HG03558 (cell line): Measurements from ENCODE around the gene PSD4.

Experiments used
- ATAC-seq: cut with Tn5 transposase; IDR thresholded peaks from one replicate; pipeline ENCODE4 v1.9.1; 2021; ENCODE audit warnings: moderate number of reproducible peaks; ENCODE audit not compliant: unreplicated experiment; ENCODE audit errors: extremely low read depth

PSD4 gene

DNA sequence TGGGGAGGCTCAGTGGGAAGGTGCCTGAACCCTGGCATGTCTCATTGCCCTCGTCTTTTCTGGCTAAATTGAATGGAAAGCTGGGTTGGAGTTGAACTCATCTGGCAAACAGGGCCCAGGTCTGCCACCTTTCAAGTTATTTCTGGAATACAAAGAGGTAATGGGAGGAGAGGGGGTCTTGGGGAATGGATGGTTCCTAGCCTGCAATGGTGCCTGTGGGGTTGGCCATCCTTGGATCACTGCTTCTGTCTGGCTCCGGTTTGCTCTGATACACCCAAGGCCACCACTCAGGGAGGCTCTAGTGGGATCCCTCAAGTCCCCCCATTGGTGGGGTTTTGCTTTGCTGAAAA is 45.3 kb downstream of the PSD4 start:
- no peak for ATAC-seq

DNA sequence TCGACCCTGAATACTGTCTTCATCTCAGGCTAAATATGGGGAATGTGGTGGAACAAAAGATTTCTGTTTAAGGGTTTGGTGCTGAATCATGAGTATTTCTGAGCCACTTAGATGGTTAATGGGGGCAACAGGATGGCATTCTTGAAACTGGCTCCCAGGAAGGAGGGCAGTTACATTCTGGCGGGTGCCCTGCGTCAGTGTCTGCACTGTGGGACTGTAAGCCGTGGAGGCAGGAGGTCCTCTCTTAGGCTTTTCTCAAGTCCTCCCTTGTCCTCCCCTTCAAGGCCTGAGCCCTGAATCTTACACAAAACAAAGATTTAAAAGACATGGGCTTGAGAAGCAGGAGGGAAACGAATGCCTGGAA is 45.7 kb downstream of the PSD4 start:
- no peak for ATAC-seq

DNA sequence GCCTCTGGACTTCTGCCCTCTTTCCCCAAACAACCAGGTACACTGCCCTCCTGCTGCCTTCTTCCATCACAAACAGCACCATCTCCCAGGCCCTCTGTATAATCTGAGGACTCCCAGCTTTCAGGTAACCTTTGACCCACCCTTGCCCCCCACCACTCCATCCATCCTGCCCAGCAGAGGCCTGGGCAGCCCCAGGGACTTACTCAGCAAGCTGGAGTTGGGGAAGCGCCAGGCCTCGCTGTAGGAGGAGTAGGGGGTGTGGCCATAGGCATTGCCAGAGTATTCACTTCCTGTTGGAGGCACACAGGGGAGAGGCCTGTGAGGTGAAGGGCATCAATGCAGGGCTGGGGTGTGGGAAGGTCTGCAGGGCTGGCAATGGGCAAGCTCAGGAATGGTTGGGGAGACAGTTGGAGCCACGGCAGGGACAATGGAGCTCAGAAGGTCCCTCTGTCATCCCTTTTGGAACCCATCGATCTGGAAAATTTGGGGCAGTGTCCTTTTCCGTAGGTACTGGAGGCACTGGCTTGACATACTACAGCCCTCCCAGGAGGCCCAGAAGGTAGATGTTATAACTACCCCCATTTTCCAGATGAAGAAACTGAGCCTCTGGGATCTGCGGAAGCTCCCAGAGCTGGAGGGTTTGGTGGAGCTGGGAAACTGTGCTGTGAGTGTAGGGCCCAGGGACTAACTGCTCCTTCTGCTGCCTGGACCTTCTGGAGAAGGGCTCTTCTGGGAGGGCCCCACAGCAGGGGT is 46.3 kb downstream of the PSD4 start:
- ATAC-seq = no peak

DNA sequence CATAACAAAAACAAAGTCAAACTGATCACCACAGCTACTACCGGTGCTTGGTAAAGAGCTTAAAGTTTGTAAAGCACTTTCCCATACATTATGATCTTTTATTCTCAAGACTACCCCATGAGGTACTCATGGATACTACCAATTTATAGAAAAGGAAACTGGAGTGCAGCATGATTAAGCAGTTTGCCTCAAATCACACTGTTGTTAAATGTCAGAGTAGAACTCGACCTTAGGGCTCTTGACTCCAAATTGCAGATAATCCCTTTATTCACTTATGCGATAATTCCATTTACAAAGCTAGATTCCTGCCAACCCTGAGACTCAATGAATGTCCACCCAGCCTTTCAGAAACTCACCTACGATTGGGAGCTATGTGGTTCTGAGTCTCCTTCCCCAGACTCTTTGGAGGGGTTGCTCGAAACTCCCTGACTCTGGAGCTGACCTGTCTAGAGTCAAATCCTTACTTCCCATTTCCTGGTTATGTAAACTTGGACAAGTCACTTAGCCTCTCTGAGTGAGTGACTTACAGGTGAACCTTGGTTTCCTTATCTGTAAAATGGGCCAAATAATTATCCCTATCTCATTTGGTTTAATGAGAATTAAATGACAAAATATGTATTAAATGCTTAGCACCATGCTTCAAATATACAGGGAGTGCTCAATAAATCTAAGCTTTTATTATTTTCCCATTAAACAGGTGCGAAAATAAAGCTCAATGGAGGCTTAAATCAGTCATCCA is 47.4 kb downstream of the PSD4 start:
- no peak for ATAC-seq

DNA sequence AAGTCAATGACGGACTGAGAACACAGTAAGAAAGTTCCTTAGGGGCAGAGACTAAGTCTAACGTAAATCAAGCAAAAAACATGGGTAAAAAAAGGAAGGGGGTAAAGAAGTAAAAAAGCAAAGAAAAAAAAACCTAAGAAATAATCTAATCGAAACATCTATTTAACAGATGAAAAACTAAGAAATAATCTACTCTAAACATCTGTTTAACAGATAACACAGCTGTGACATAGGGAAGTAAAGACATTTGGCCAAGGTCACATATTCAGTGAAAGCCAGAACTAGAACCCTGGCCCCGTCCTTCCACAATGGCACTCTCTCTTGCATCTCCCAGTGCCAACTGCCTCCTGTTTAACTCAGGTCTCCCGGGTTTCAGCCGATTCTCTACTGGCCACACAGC is 48.1 kb downstream of the PSD4 start:
- ATAC-seq = no peak

DNA sequence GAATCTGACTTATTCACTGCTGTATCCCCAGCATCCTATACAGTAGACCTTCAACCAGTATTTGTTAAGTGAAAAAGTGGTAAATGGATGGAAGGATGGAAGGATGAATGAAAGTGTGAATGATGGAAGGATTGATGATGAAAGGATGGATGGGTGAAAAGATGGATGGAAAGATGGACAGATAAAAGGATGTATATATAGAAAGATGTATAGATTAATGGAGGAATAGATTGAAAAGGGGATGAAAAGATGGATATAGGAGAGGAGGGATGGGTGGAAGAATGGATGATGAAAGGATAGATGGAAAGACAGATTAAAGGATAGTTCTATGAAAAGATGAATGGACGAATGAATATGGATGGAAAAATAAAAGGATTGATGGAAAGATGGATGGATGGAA is 50.0 kb downstream of the PSD4 start:
- no peak for ATAC-seq

DNA sequence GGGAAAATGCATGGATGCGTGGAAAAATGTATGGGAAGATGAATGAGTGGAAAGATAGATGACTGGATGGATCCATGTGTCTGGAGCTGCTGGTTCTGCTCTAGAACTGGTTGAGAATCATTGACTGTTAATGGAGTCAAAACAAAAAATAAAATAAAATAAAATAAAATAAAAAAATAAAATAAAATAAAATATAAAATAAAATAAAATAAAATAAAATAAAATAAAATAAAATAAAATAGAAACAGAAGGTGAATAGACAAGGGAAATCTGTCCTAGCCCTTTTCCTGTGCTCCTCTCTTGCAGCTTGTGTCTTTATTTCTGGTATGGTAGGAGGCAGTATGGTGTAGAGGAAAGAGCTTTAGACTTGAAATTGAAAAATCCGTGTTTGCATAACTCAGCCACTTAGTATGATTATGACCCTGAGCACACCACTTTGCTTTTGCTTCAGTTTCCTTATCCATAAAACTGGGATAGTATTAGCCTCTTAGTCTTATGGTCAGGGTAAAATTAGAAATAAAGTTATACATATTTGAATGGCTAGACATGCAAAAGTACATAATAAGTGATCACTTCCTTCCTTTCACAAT is 51.0 kb downstream of the PSD4 start:
- no peak for ATAC-seq

DNA sequence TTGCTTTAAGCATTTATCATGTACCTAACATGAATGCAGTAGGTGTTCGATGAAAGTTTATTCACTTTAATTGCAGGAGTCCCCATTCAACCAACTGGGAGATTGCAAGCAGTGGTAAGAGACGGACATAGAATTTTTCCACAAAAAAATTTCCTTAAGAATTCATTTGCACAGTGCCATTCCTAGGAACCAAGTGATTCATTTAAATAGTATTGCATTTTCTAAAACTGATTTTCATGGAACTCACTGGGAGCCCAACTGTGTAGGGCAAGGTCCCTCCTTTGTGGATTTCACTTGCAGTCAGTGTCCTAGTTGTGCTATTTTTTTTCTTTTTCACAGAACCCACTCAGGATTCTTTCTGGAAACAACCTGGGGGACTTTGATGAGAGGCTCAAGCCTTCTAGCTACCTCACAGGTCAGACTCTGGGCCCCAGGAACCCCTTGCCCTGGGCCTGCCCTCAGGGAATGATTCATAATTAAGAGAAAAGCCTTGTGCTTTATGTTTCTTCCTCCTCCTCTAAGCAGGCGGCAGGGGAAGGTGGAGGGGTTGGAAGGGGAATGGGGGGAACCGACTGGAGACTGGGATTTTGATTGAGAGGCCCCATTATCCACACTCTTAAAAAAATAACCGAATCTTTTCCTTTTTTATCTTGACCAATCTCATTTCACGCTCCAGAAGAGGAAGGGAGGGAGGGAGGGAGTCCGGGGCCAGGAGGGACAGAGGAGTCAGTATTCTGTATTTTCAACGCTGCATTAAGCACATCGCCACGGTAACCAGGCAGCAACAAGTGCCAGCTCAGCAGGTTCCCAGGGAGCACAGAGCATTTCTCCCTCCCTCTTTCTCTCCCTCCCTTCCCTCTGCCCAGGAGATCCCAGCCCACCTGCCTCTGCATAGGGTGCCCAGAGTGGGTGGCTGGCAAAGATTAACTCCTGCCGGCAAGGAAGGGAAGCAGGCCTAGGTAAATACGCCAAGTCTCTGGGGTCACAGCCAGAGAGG is 51.8 kb downstream of the PSD4 start:
- no peak for ATAC-seq

DNA sequence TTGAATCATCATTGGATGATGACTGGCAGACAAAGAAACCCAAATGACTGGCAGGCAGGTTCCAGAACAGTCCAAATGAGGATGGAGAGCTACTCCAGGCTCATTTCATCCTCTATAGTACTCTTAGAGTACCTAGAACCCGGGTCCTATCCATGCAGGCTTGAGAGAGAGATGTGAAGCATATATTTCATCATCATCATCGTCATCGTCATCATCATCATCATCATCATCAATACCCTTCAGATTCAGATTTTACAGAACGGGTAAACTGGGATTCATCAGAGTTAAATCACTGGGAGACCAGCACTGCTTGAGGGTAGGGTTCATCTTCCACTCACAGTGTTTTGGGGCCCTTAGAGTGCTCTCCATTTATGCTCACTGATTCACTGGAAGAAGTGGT is 52.7 kb downstream of the PSD4 start:
- no peak for ATAC-seq

DNA sequence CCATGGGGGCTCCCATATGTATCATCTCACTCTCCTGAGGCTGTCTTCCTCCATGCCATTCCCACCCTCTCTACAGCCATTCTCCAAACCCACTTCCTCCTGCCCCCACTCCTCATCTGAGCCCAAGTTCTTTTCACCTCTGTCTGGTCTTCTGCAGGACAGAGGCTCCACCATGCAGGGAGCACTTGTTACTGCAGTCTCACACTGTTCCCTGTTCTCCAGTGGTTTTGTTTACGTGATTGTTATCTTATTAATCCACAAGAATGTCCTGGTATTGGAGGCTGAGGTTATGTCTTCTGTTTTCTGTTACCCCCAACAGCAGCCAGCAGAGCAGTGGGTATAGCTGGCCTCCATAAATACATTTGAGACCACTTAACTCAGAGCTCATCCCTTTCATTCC is 53.5 kb downstream of the PSD4 start:
- no peak for ATAC-seq

DNA sequence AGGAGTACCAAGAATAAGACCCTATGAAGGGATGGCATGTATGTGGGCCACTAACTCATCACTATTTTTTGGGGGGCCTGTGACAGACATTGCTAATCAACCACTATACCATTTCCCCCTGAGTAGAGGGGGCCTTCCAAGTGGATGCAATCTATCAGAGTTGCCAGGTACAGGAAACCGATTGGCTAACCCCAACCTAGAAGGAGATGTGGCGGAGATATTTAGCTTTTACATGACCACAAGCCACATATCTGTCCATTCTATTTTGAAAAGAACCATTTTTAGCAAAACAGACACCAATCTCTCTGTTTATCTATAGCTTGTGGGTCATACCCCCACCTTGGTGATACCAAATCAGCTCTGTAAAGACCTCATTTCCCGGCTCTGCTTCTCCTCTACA is 53.9 kb downstream of the PSD4 start:
- ATAC-seq = no peak

DNA sequence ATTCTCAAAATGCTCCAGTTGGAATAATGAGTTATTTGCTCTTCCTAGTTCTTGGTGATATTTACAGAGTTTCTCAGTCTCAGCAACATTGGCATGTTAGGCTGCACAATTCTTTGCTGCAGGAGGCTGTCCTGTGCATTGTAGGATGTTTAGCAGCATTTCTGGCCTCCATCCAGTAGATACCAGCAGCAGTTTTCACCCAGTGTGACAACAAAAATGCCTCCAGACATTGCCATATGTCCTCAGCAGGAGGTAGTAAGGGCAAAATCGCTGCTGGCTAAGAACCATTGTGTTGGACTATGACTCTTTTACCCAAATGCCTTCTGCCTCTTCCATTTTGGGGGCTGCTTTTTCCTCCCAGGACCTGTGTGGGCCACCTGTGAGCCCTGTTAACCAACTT is 54.6 kb downstream of the PSD4 start:
- ATAC-seq = no peak

DNA sequence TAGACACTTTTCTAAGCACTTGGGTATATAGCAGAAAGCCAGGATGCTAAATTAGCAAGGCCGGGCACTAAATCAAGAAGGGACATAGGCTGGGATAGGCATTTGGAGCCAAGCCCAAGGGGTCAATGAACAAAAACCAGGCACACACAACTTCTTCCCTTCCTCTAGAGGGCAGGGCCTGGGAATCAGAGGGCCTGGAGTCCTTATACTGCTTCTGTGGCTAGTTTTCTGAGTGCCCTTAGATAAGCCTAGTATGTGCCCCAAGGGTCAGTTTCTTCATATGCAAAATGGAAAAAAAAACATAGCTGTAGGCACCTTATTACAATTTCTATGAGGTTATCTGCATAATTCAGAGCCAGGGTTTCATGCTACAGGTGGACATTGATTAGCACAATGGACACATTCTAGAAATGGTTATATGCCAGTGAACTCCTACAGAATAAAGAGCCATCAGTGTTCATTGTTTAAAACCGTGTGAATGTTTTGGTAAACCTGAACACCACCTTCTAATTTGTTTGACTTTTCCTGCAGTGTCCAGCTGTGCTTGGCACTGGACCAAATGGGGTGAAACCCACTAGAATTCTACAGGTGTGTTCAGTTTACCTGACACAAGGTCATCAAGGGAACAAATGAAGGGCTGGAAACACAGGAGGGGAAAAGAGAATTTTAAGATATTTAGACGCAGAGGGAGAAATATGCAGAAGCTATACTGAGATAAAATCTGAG is 55.4 kb downstream of the PSD4 start:
- no peak for ATAC-seq

DNA sequence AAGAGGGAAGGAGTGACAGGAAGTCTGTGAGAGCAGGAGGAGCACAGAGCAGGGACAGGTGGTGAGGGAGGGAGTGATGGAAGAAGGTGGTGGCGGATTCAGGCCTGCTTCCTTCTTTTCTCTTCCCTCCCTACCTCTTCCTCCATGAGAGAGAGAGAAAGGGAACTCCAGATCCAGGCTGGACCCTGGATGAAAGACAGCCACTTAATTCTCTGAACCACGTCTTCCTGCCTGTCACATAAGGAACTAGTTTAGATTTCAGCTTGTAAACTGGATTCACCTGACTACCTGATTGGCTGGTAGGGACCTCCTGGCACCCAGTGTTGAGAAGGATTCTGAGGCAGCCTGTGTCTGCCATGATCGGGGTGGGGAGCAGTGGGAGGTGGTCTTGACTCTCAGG is 56.0 kb downstream of the PSD4 start:
- no peak for ATAC-seq

DNA sequence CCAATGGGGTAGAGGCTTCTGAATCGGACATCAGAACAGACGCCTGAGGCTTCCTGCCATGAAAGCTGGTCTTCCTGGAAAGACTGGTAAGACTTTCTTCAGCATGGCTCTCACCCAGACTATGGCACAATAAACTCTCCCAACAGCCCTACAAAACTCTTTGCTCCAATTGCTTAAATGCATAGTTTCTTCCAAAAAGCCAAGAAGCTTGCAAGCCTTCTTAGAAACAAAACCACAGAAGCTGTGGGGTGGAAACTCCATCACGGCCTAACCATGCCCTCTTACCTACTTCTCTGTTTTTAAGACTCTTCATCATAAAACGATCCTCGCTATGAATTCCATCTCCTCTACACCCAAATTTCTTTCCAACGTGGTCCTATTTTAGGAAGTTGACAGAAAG is 56.8 kb downstream of the PSD4 start:
- ATAC-seq = no peak

DNA sequence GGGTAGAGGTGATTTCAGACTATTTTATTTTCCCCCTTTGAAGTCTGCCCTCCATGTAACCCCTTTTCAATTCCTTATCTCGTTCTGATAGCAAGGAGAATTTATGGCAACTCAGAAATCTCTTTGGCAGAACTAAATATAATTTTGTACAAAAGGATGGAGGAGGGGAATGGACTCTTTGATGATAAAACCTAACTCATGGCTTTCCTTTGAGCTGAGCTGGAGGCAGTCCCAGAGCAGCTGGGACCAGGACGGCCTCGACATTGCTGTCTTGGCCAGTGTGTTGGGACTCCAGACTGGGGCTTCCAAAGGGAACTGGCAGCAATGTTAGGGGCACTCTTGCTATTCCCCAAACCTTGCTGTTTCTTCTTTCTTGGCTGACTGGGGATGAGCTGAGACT is 57.3 kb downstream of the PSD4 start:
- no peak for ATAC-seq

DNA sequence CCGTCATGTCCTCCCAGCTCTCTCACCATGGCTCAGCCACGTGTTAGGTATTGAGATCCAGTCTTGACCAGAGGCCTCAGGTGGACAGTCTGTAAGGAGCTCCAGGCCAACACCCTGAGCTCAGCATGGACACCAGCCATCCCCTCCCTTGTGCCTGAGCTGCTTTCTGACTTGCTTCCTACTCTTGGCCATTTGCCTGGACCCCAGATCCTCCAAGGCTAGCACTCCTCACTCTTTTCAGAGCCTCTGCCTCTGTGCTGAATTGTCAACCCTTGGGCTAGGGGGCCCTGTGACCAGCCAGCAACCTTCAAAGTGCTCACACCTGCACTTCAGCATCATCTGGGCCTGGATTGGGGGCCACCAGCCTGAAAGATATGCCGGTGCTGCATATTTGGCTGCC is 58.4 kb downstream of the PSD4 start:
- ATAC-seq = no peak

DNA sequence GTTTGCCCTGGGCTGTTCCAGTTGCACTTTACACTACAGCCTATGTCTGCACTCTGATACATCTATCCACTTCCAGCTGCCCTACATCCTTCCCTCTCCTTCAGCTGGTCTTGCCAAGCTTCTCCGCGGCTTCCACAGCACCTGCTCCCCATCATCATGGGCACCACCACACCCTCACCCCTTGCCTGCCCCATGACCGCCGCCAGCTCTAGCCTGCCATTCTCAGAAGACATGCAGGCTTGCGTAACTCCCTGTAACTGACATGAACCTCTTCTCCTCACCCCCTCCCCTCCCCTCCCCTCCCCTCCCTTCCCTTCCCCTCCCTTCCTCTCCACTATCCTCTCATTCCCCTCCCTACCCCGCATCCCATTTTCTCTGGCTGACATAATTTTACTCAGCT is 59.0 kb downstream of the PSD4 start:
- ATAC-seq = no peak

DNA sequence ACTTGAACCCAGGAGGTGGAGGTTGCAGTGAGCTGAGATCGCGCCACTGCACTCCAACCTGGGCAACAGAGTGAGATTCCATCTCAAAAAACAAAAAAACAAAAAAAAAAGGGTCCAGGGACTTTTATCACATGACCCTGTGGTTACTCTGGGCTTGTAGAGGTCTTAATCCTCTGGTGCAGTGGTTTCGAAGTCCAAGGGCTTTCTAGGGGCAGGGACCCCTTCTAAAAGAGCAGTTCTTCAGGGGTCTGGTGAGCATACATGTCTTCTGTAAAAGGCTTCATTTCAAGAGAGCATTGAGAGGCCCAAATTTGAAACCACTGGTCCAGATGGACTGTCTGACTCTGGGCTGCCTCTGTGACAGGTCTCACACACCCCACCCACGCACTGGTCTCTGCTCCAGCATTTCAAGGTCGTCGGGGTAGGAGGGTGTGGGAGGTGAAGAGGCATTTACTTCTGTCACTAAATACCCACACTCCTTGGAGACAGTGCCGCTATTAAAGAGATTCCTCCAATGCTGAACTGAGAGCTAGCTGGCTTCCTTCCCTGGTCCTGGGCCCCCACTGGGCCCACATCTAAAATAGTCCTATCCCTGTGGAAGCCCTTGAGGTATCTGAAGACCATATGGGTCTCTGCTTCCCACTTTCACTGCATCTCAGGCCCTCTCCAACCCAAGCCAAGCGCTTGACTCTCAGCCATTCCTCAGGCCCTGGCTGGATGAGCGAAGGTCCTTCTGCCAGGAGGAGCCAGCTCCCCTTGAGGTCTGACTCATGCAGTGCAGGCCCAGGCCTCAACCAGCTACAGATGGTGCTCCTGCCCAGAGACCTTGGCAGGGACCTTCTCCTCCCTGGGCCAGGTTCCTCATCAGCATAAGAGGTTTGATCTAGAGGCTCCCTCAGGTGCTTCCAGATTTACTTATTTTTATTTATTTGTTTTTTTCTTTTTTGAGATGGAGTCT is 60.1 kb downstream of the PSD4 start:
- no peak for ATAC-seq
